GM23248 (cell line): ENCODE data around the gene CRAT. TPM values are rescaled to one million over a fixed set of nuclear protein-coding genes. Genes with fewer than 3 reads are reported as not detected.

Experiments
- DNase-seq: peaks from one replicate; pipeline ENCODE4 v3.0.0-alpha.2; 2015
- H2AFZ ChIP-seq: fragments of 200-600 bp; sonication (generic); 2 replicates; pipeline ENCODE4 v1.6.1; 2016; ENCODE audit warnings: antibody characterized with exemption
- H3F3A ChIP-seq: fragments of 200-600 bp; sonication (generic); 2 replicates; pipeline ENCODE4 v1.6.1; 2016; ENCODE audit warnings: mild to moderate bottlenecking, antibody characterized with exemption, mixed run types; ENCODE audit not compliant: insufficient read depth
- H3K27ac ChIP-seq: fragments of 200-600 bp; sonication (generic); 2 replicates; pipeline ENCODE4 v1.5.1; 2016; ENCODE audit warnings: mild to moderate bottlenecking
- H3K27me3 ChIP-seq: fragments of 200-600 bp; sonication (generic); replicated peaks from 2 replicates; pipeline ENCODE4 v1.6.1; 2016; ENCODE audit warnings: mild to moderate bottlenecking; ENCODE audit not compliant: insufficient read depth
- H3K36me3 ChIP-seq: fragments of 200-600 bp; sonication (generic); 2 replicates; pipeline ENCODE4 v1.6.1; 2016; ENCODE audit warnings: low read depth, mild to moderate bottlenecking
- H3K4me1 ChIP-seq: fragments of 200-600 bp; sonication (generic); 2 replicates; pipeline ENCODE4 v1.6.1; 2016; ENCODE audit warnings: mild to moderate bottlenecking; ENCODE audit not compliant: insufficient read depth
- H3K4me2 ChIP-seq: fragments of 200-600 bp; sonication (generic); one replicate; pipeline ENCODE4 v1.6.1; 2016; ENCODE audit warnings: mild to moderate bottlenecking; ENCODE audit not compliant: unreplicated experiment
- H3K4me3 ChIP-seq: fragments of 200-600 bp; sonication (generic); 2 replicates; pipeline ENCODE4 v1.5.1; 2016; ENCODE audit warnings: mild to moderate bottlenecking
- H3K79me2 ChIP-seq: fragments of 200-600 bp; sonication (generic); 2 replicates; pipeline ENCODE4 v1.6.1; 2016; ENCODE audit warnings: mild to moderate bottlenecking; ENCODE audit not compliant: insufficient read depth
- H3K9ac ChIP-seq: fragments of 200-600 bp; sonication (generic); 2 replicates; pipeline ENCODE4 v1.6.1; 2016; ENCODE audit warnings: mild to moderate bottlenecking
- H3K9me2 ChIP-seq: fragments of 200-600 bp; sonication (generic); 2 replicates; pipeline ENCODE4 v1.6.1; 2016; ENCODE audit warnings: mixed run types, mild to moderate bottlenecking, moderate library complexity; ENCODE audit not compliant: insufficient read depth
- H3K9me3 ChIP-seq: fragments of 200-600 bp; sonication (generic); one replicate; pipeline ENCODE4 v1.6.1; 2017; ENCODE audit warnings: low read depth
- H4K20me1 ChIP-seq: fragments of 200-600 bp; sonication (generic); 2 replicates; pipeline ENCODE4 v1.6.0; 2016; ENCODE audit not compliant: insufficient read depth
- EZH2 ChIP-seq: fragments of 200-600 bp; sonication (generic); IDR thresholded peaks from 2 replicates; pipeline ENCODE4 v1.6.1; 2018; ENCODE audit warnings: antibody characterized with exemption, mild to moderate bottlenecking; ENCODE audit not compliant: insufficient read depth, poor library complexity, severe bottlenecking
- EZH2phosphoT487 ChIP-seq: fragments of 200-600 bp; sonication (generic); IDR thresholded peaks from 2 replicates; pipeline ENCODE4 v1.6.1; 2018; ENCODE audit warnings: antibody characterized with exemption, moderate library complexity, mild to moderate bottlenecking, low read depth; ENCODE audit not compliant: insufficient read depth
- WGBS, 2 experiments: methylation state at CpG; one replicate each; pipeline ENCODE4 v1.1.6; 2015 to 2017; ENCODE audit warnings: low lambda C conversion rate in 2 of 2, low coverage in 1 of 2; ENCODE audit errors: missing lambda C conversion rate in 2 of 2; 5-methylcytosine and 5-hydroxymethylcytosine counted together
- in situ Hi-C: fragments of 300-500 bp; cut with MboI; formaldehyde crosslinking; loops from 2 replicates; pipeline ENCODE4 v1.15.0; 2020
- polyA plus RNA-seq: library from polyadenylated mRNA; unstranded; fragments of >200 nt; fragmentation: Nextera tagmentation; extraction: Ambion mirVana; gene quantifications from 2 replicates; pipeline ENCODE4 v1.2.1, GENCODE V29; 2016
- total RNA-seq: library from RNA; depleted of rRNA; stranded (reverse); fragments of >200 nt; shearing (Covaris generic); gene quantifications from 2 replicates; pipeline ENCODE4 v1.2.3, GENCODE V29; 2014

Gene CRAT
- total and polyA plus RNA-seq, 2 experiments from 2014 or later = 55.4 to 61.4 TPM

- Histone ChIP-seq H3K9ac (no peak overlapping the region), H2AFZ (no peak overlapping the region), H3F3A (no peaks in the 10 kb centered on the region), H4K20me1 (no peaks in the 10 kb centered on the region), H3K36me3 (no peaks in the 10 kb centered on the region), H3K4me2 (no peak overlapping the region), H3K4me3 (no peak overlapping the region), H3K79me2 (no peaks in the 10 kb centered on the region; the same call in 1 of the 2 replicates), H3K9me3 (no peaks in the 10 kb centered on the region), H3K9me2 (no peaks in the 10 kb centered on the region), H3K4me1 (peaks cover 16% of the 10 kb centered on the region), H3K27me3 (no peaks in the 10 kb centered on the region), H3K27ac (no peak overlapping the region)
- no peak for DNase-seq
- in situ Hi-C loops = no loop called here
- no peak for TF ChIP-seq EZH2
- no peak for TF ChIP-seq EZH2phosphoT487
- WGBS, 2 experiments = 88 to 91% methylated on average over 18 of the region's 18 CpGs
These were observed 40.1 kb upstream of the CRAT start for GRCh38 chr9:129150672-129151211.

- H3F3A ChIP-seq = no peaks in the 10 kb centered on the region
- H3K36me3 ChIP-seq = no peaks in the 10 kb centered on the region
- no peak for TF ChIP-seq EZH2
- TF ChIP-seq EZH2phosphoT487 = no peak
- peaks cover 22% of the 10 kb centered on the region for H3K4me1 ChIP-seq
- DNase-seq = no peak
- no peak overlapping the region for H3K9ac ChIP-seq
- 80 to 91% methylated on average over 10 of the region's 10 CpGs for WGBS, 2 experiments
- H3K9me3 ChIP-seq = no peaks in the 10 kb centered on the region
- no peaks in the 10 kb centered on the region for H3K9me2 ChIP-seq
- in situ Hi-C loops = no loop called here
- no peaks in the 10 kb centered on the region for H4K20me1 ChIP-seq
- no peak overlapping the region for H3K27ac ChIP-seq
- H3K27me3 ChIP-seq = no peaks in the 10 kb centered on the region
- no peaks in the 10 kb centered on the region; the same call in 1 of the 2 replicates for H3K79me2 ChIP-seq
- H2AFZ ChIP-seq = no peak overlapping the region
- no peak overlapping the region for H3K4me3 ChIP-seq
- H3K4me2 ChIP-seq = no peak overlapping the region
These were observed 39.5 kb upstream of the CRAT start for GRCh38 chr9:129150122-129150521.

- H3K9ac ChIP-seq = no peak overlapping the region
- no peaks in the 10 kb centered on the region for H3K9me3 ChIP-seq
- DNase-seq = no peak
- no peaks in the 10 kb centered on the region for H3K9me2 ChIP-seq
- in situ Hi-C loops = no loop called here
- no peak for TF ChIP-seq EZH2phosphoT487
- no peak for TF ChIP-seq EZH2
- H3K4me1 ChIP-seq = peaks cover 24% of the 10 kb centered on the region
- H3K4me2 ChIP-seq = no peak overlapping the region
- no peak overlapping the region for H3K4me3 ChIP-seq
- 82 to 86% methylated on average over 6 of the region's 6 CpGs for WGBS, 2 experiments
- no peaks in the 10 kb centered on the region for H3F3A ChIP-seq
- no peaks in the 10 kb centered on the region for H3K27me3 ChIP-seq
- H3K36me3 ChIP-seq = no peaks in the 10 kb centered on the region
- H3K27ac ChIP-seq = no peak overlapping the region
- H4K20me1 ChIP-seq = no peaks in the 10 kb centered on the region
- H2AFZ ChIP-seq = no peak overlapping the region
- H3K79me2 ChIP-seq = peaks cover 4% of the 10 kb centered on the region; the same call in 1 of the 2 replicates
These were observed 38.8 kb upstream of the CRAT start for GRCh38 chr9:129149442-129149841.

- H3K4me1 ChIP-seq = peaks cover 29% of the 10 kb centered on the region
- in situ Hi-C loops = no loop called here
- no peak for TF ChIP-seq EZH2phosphoT487
- TF ChIP-seq EZH2 = no peak
- WGBS, 2 experiments = 64 to 68% methylated on average over 6 of the region's 6 CpGs
- no peak overlapping the region for H3K27ac ChIP-seq
- no peak overlapping the region for H2AFZ ChIP-seq
- no peaks in the 10 kb centered on the region for H3K36me3 ChIP-seq
- no peaks in the 10 kb centered on the region for H3F3A ChIP-seq
- no peaks in the 10 kb centered on the region for H4K20me1 ChIP-seq
- no peaks in the 10 kb centered on the region for H3K27me3 ChIP-seq
- H3K9me2 ChIP-seq = no peaks in the 10 kb centered on the region
- H3K9me3 ChIP-seq = no peaks in the 10 kb centered on the region
- no peak overlapping the region for H3K9ac ChIP-seq
- H3K4me3 ChIP-seq = no peak overlapping the region
- no peak for DNase-seq
- no peak overlapping the region for H3K4me2 ChIP-seq
- peaks cover 11% of the 10 kb centered on the region for H3K79me2 ChIP-seq
These were observed 38.0 kb upstream of the CRAT start for GRCh38 chr9:129148463-129149204.
